GM23248 (cell line): Measurements from ENCODE around the gene SND1. TPM values are rescaled to one million over a fixed set of nuclear protein-coding genes. Genes with fewer than 3 reads are reported as not detected.
"Not testable (repeated sequence)": the region's sequence is repeated elsewhere in the genome, so short reads cannot be mapped to it uniquely, and the experiment has no call there.

Experiments used
- DNase-seq: peaks from one replicate; pipeline ENCODE4 v3.0.0-alpha.2; 2015
- H2AFZ ChIP-seq: fragments of 200-600 bp; sonication (generic); 2 replicates; pipeline ENCODE4 v1.6.1; 2016; ENCODE audit warnings: antibody characterized with exemption
- H3F3A ChIP-seq: fragments of 200-600 bp; sonication (generic); 2 replicates; pipeline ENCODE4 v1.6.1; 2016; ENCODE audit warnings: mild to moderate bottlenecking, antibody characterized with exemption, mixed run types; ENCODE audit not compliant: insufficient read depth
- H3K27ac ChIP-seq: fragments of 200-600 bp; sonication (generic); 2 replicates; pipeline ENCODE4 v1.5.1; 2016; ENCODE audit warnings: mild to moderate bottlenecking
- H3K27me3 ChIP-seq: fragments of 200-600 bp; sonication (generic); replicated peaks from 2 replicates; pipeline ENCODE4 v1.6.1; 2016; ENCODE audit warnings: mild to moderate bottlenecking; ENCODE audit not compliant: insufficient read depth
- H3K36me3 ChIP-seq: fragments of 200-600 bp; sonication (generic); 2 replicates; pipeline ENCODE4 v1.6.1; 2016; ENCODE audit warnings: low read depth, mild to moderate bottlenecking
- H3K4me1 ChIP-seq: fragments of 200-600 bp; sonication (generic); 2 replicates; pipeline ENCODE4 v1.6.1; 2016; ENCODE audit warnings: mild to moderate bottlenecking; ENCODE audit not compliant: insufficient read depth
- H3K4me2 ChIP-seq: fragments of 200-600 bp; sonication (generic); one replicate; pipeline ENCODE4 v1.6.1; 2016; ENCODE audit warnings: mild to moderate bottlenecking; ENCODE audit not compliant: unreplicated experiment
- H3K4me3 ChIP-seq: fragments of 200-600 bp; sonication (generic); 2 replicates; pipeline ENCODE4 v1.5.1; 2016; ENCODE audit warnings: mild to moderate bottlenecking
- H3K79me2 ChIP-seq: fragments of 200-600 bp; sonication (generic); 2 replicates; pipeline ENCODE4 v1.6.1; 2016; ENCODE audit warnings: mild to moderate bottlenecking; ENCODE audit not compliant: insufficient read depth
- H3K9ac ChIP-seq: fragments of 200-600 bp; sonication (generic); 2 replicates; pipeline ENCODE4 v1.6.1; 2016; ENCODE audit warnings: mild to moderate bottlenecking
- H3K9me2 ChIP-seq: fragments of 200-600 bp; sonication (generic); 2 replicates; pipeline ENCODE4 v1.6.1; 2016; ENCODE audit warnings: mixed run types, mild to moderate bottlenecking, moderate library complexity; ENCODE audit not compliant: insufficient read depth
- H3K9me3 ChIP-seq: fragments of 200-600 bp; sonication (generic); one replicate; pipeline ENCODE4 v1.6.1; 2017; ENCODE audit warnings: low read depth
- H4K20me1 ChIP-seq: fragments of 200-600 bp; sonication (generic); 2 replicates; pipeline ENCODE4 v1.6.0; 2016; ENCODE audit not compliant: insufficient read depth
- EZH2 ChIP-seq: fragments of 200-600 bp; sonication (generic); IDR thresholded peaks from 2 replicates; pipeline ENCODE4 v1.6.1; 2018; ENCODE audit warnings: antibody characterized with exemption, mild to moderate bottlenecking; ENCODE audit not compliant: insufficient read depth, poor library complexity, severe bottlenecking
- EZH2phosphoT487 ChIP-seq: fragments of 200-600 bp; sonication (generic); IDR thresholded peaks from 2 replicates; pipeline ENCODE4 v1.6.1; 2018; ENCODE audit warnings: antibody characterized with exemption, moderate library complexity, mild to moderate bottlenecking, low read depth; ENCODE audit not compliant: insufficient read depth
- WGBS, 2 experiments: methylation state at CpG; one replicate each; pipeline ENCODE4 v1.1.6; 2015 to 2017; ENCODE audit warnings: low lambda C conversion rate in 2 of 2, low coverage in 1 of 2; ENCODE audit errors: missing lambda C conversion rate in 2 of 2; 5-methylcytosine and 5-hydroxymethylcytosine counted together
- in situ Hi-C: fragments of 300-500 bp; cut with MboI; formaldehyde crosslinking; loops from 2 replicates; pipeline ENCODE4 v1.15.0; 2020
- polyA plus RNA-seq: library from polyadenylated mRNA; unstranded; fragments of >200 nt; fragmentation: Nextera tagmentation; extraction: Ambion mirVana; gene quantifications from 2 replicates; pipeline ENCODE4 v1.2.1, GENCODE V29; 2016
- total RNA-seq: library from RNA; depleted of rRNA; stranded (reverse); fragments of >200 nt; shearing (Covaris generic); gene quantifications from 2 replicates; pipeline ENCODE4 v1.2.3, GENCODE V29; 2014

Gene SND1
- total and polyA plus RNA-seq, 2 experiments from 2014 or later = 128 to 184 TPM

DNA sequence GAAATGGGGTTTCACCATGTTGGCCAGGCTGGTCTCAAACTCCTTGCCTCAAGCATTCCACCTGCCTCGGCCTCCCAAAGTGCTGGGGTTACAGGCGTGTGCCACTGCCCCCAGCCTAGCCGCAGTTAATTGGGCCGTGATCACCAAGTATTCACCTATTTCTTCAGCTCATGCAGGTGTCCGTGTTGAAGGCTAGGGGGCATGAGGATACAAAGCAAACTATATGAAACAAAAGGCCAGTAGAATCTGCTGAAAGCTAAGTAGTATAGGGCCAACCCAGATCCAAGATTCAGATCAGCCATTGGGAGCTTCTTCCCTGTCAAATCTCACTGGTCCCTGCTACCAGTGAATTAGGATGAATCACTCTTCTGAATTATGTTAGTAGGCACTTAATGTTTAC, 305.9 kb downstream of the SND1 start:
- no peak overlapping the region for H3K27ac ChIP-seq
- no peak overlapping the region for H3K4me3 ChIP-seq
- H3K4me1 ChIP-seq = no peaks in the 10 kb centered on the region; the same call in 1 of the 2 replicates
- in situ Hi-C loops = no loop called here
- no peaks in the 10 kb centered on the region for H3F3A ChIP-seq
- H4K20me1 ChIP-seq = no peaks in the 10 kb centered on the region
- H3K9me2 ChIP-seq = no peaks in the 10 kb centered on the region
- H3K9me3 ChIP-seq = no peaks in the 10 kb centered on the region
- 76 to 77% methylated on average over 5 of the region's 5 CpGs for WGBS, 2 experiments
- no peak for DNase-seq
- no peaks in the 10 kb centered on the region; the same call in 1 of the 2 replicates for H3K36me3 ChIP-seq
- H3K79me2 ChIP-seq = peaks cover 41% of the 10 kb centered on the region
- TF ChIP-seq EZH2phosphoT487 (no peak), EZH2 (no peak)
- no peak overlapping the region for H3K9ac ChIP-seq
- no peaks in the 10 kb centered on the region for H3K27me3 ChIP-seq
- H3K4me2 ChIP-seq = no peak overlapping the region
- no peak overlapping the region for H2AFZ ChIP-seq

DNA sequence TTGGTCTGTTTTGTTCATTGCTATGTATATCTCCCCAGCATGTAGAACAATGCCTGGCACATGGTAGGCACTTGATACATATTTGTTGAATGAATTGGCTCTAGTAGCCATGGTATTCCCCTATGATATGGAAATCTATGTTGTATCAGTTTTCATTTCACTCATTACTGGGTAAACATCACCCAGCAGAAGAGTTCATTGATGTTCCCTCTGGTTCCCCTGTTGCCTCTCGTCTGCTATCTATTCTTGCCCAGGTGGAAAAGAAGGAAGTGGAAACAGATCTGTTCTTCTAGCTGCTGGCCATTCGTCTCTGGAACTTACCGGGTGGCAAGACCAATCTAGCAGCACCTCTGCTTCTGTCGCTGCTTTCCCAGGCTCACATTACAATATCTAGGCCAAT, 307.8 kb downstream of the SND1 start:
- peaks cover 31% of the 10 kb centered on the region for H3K79me2 ChIP-seq
- WGBS, 2 experiments = 95% methylated on average over 4 of the region's 4 CpGs
- no peak for DNase-seq
- no peaks in the 10 kb centered on the region for H3K4me1 ChIP-seq
- no peaks in the 10 kb centered on the region for H3F3A ChIP-seq
- H2AFZ ChIP-seq = no peak overlapping the region
- H4K20me1 ChIP-seq = no peaks in the 10 kb centered on the region
- H3K27me3 ChIP-seq = no peaks in the 10 kb centered on the region
- in situ Hi-C loops = no loop called here
- no peaks in the 10 kb centered on the region for H3K9me2 ChIP-seq
- no peaks in the 10 kb centered on the region; the same call in 1 of the 2 replicates for H3K36me3 ChIP-seq
- no peak overlapping the region for H3K9ac ChIP-seq
- no peaks in the 10 kb centered on the region for H3K9me3 ChIP-seq
- H3K27ac ChIP-seq = no peak overlapping the region
- H3K4me3 ChIP-seq = no peak overlapping the region
- TF ChIP-seq EZH2phosphoT487 = no peak
- TF ChIP-seq EZH2 = no peak
- H3K4me2 ChIP-seq = no peak overlapping the region

DNA sequence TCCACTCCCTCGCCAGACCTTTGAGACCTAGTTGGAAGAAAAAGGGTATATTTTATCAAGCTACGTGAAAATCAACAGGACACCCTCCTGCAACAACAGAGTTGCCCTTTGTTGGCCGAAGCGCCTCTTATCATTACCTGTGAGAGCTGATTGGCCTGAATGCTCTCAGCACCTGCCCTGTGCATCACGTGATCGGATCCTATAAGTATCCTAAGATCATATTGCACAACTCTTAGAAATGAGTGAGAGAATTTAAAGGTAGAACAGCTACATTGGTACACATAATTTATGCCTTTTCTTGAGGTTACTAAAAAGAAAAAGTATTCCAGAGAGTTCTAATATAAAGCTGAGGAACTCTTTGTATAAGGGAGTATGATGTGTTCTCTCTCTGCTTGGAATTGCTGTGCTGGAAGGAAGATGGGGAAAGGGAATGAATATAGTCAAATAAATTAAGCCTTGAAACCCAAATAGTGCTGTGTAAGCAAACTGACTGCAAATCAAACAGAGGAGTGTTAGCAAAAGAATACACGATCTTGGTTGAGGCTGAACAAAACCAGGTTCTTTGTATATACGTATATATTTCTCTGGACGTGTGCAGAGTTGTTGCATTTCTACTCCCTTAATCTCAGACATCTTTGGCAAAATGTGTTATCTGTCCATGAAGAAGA, 309.9 kb downstream of the SND1 start:
- WGBS, 2 experiments = 90% methylated on average over 9 of the region's 9 CpGs
- TF ChIP-seq EZH2phosphoT487 (no peak), EZH2 (no peak)
- no peak overlapping the region for H3K4me3 ChIP-seq
- H3K4me2 ChIP-seq = no peak overlapping the region
- peaks cover 21% of the 10 kb centered on the region for H3K79me2 ChIP-seq
- H3F3A ChIP-seq = no peaks in the 10 kb centered on the region
- DNase-seq = no peak
- H4K20me1 ChIP-seq = no peaks in the 10 kb centered on the region
- H3K9ac ChIP-seq = no peak overlapping the region
- H3K9me3 ChIP-seq = no peaks in the 10 kb centered on the region
- H3K4me1 ChIP-seq = no peaks in the 10 kb centered on the region
- no peaks in the 10 kb centered on the region for H3K9me2 ChIP-seq
- no peak overlapping the region for H3K27ac ChIP-seq
- in situ Hi-C loops = no loop called here
- no peaks in the 10 kb centered on the region for H3K27me3 ChIP-seq
- no peak overlapping the region for H2AFZ ChIP-seq
- H3K36me3 ChIP-seq = no peaks in the 10 kb centered on the region; the same call in 1 of the 2 replicates

DNA sequence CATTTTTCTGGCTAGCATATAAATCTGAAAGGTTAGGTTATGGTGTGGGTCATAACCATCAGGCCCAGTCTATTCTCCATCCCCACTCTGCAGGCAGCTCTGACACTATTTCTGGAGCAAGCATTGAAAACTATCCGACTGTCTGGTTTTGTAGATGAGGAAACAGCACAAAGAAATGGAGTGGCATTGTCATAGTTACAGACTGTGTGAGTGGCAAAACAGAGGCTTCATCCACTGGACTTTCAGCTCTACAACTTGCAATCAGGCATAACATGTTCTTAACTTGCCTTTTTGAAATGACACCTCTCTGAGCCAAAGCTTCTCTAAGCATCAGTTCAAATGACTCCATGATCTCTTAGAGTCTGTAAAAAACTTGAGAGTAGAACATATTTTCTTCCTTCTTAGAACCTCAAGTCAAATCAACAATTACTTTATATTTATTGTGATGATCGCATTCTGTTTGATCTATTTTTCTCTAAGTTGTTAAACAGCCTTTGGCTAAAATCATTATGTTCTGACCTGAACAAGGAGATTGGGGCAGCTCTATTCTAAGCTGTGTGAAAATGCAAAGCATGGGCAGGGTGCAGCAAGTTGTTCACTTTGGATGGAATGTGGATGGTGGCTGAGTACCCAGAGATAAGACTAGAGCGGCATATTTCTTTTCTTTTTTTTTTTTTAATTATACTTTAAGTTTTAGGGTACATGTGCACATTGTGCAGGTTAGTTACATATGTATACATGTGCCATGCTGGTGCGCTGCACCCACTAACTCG, 310.8 kb downstream of the SND1 start:
- TF ChIP-seq EZH2phosphoT487 = no peak
- no peak for TF ChIP-seq EZH2
- H3K4me3 ChIP-seq = no peak overlapping the region
- DNase-seq = no peak
- H3K9me2 ChIP-seq = no peaks in the 10 kb centered on the region
- H3F3A ChIP-seq = no peaks in the 10 kb centered on the region
- H3K4me2 ChIP-seq = no peak overlapping the region
- peaks cover 28% of the 10 kb centered on the region for H3K79me2 ChIP-seq
- 99 to 100% methylated on average over 3 to 5 of the region's 5 CpGs for WGBS, 2 experiments
- no peak overlapping the region for H3K9ac ChIP-seq
- H3K27me3 ChIP-seq = no peaks in the 10 kb centered on the region
- no peaks in the 10 kb centered on the region for H4K20me1 ChIP-seq
- H3K4me1 ChIP-seq = no peaks in the 10 kb centered on the region
- H3K27ac ChIP-seq = no peak overlapping the region
- in situ Hi-C loops = no loop called here
- H3K36me3 ChIP-seq = no peaks in the 10 kb centered on the region; the same call in 1 of the 2 replicates
- H2AFZ ChIP-seq = no peak overlapping the region
- no peaks in the 10 kb centered on the region for H3K9me3 ChIP-seq

DNA sequence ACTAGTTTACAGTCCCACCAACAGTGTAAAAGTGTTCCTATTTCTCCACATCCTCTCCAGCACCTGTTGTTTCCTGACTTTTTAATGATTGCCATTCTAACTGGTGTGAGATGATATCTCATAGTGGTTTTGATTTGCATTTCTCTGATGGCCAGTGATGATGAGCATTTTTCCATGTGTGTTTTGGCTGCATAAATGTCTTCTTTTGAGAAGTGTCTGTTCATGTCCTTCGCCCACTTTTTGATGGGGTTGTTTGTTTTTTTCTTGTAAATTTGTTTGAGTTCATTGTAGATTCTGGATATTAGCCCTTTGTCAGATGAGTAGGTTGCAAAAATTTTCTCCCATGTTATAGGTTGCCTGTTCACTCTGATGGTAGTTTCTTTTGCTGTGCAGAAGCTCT, 311.9 kb downstream of the SND1 start:
- peaks cover 36% of the 10 kb centered on the region for H3K79me2 ChIP-seq
- WGBS, 2 experiments = 71 to 81% methylated on average over 1 of the region's 1 CpG
- H3K9me2 ChIP-seq, H3K4me1 ChIP-seq, H4K20me1 ChIP-seq, H3K36me3 ChIP-seq, DNase-seq, H3K4me3 ChIP-seq, H3K27ac ChIP-seq, H3K4me2 ChIP-seq, H3K9ac ChIP-seq, H3F3A ChIP-seq, in situ Hi-C loops, H2AFZ ChIP-seq, H3K9me3 ChIP-seq, H3K27me3 ChIP-seq: not testable (repeated sequence)
